VCaP (cell line): ENCODE data around the gene SHISAL1.
A peak's percentile ranks its signal among the peaks of the same experiment; 100 is the strongest.

Source experiments
- H3K27ac ChIP-seq: fragments of 450-650 bp; 2 replicates; pipeline ENCODE4 v1.5.1; 2017
- CTCF ChIP-seq: fragments of 450-650 bp; conservative IDR thresholded peaks from 2 replicates; pipeline ENCODE4 v1.5.1; 2017; ENCODE audit warnings: mild to moderate bottlenecking, moderate library complexity

Gene SHISAL1

GRCh38 chr22:44342347-44342956 lies 29.7 kb upstream of the SHISAL1 start:
- TF ChIP-seq CTCF, result no peak

GRCh38 chr22:44341431-44342346 lies 28.9 kb upstream of the SHISAL1 start:
- H3K27ac ChIP-seq, result no peak overlapping the region
- no peak for TF ChIP-seq CTCF

More at GRCh38 chr22:44342347-44342956, 29.7 kb upstream of the SHISAL1 start:
- H3K27ac ChIP-seq, result no peak overlapping the region

GRCh38 chr22:44340271-44341239 lies 27.8 kb upstream of the SHISAL1 start:
- no peak overlapping the region for H3K27ac ChIP-seq
- TF ChIP-seq CTCF, result no peak

GRCh38 chr22:44338906-44339305 lies 26.2 kb upstream of the SHISAL1 start:
- peak overlapping the region; percentile 71 for H3K27ac ChIP-seq
- TF ChIP-seq CTCF, result no peak

GRCh38 chr22:44338177-44338810 lies 25.5 kb upstream of the SHISAL1 start:
- peak overlapping the region; percentile 71 for H3K27ac ChIP-seq
- no peak for TF ChIP-seq CTCF

GRCh38 chr22:44337678-44338004 lies 24.9 kb upstream of the SHISAL1 start:
- H3K27ac ChIP-seq, result peak overlapping the region; percentile 71; the same call in 1 of the 2 replicates
- no peak for TF ChIP-seq CTCF
